ENCODE results near the gene TAMALIN. TPM values are rescaled to one million over a fixed set of nuclear protein-coding genes. Genes with fewer than 3 reads are reported as not detected.

The TAMALIN gene
- total RNA-seq, 1 experiment from 2014 or later: 1.2 TPM

DNA sequence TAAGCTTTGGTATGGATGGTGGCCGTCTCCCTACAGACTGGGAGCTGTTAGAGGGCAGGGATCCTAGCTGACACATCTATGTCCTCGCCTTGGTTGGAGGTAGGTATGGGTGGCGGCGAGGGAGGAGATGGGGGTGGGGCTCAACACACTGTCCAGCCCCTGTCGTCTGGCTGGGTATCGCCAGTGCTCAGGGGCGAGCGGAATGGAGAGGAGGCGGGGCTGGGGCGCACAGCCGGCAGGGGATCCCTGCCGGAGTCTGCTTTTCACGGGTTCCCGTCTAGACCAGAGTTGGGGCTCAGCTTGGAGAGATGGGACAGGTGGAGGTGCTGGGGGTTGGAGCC is 16.1 kb downstream of the TAMALIN start:
- Histone ChIP-seq H3T11ph (ENCODE audit: low read length) (no peak overlapping the region), H3K56ac (ENCODE audit: insufficient read length, low read depth, low read length) (no peak overlapping the region), H3K9me3 (ENCODE audit: control insufficient read depth, low read depth, low read length) (no peaks in the 10 kb centered on the region), H3K4me2 (ENCODE audit: insufficient read depth, insufficient read length, low read length) (peak overlapping the region; percentile 66), H3K27ac (ENCODE audit: insufficient read length, low read depth, low read length) (no peak overlapping the region), H4K91ac (ENCODE audit: insufficient read length, low read depth, low read length) (no peak overlapping the region), H3K18ac (ENCODE audit: insufficient read length, low read depth, low read length) (no peak overlapping the region), H3K4ac (ENCODE audit: low read depth, low read length) (no peak overlapping the region), H2BK5ac (ENCODE audit: insufficient read length, low read length) (no peak overlapping the region), H4K8ac (replicated peaks; ENCODE audit: insufficient read length, low read depth, low read length) (no peak overlapping the region), H4K5ac (ENCODE audit: insufficient read length, low read depth, low read length) (no peak overlapping the region), H4K20me1 (ENCODE audit: control insufficient read depth, insufficient read depth, insufficient read length) (no peaks in the 10 kb centered on the region), H3K79me1 (ENCODE audit: insufficient read depth, low read depth, low read length, poor library complexity, severe bottlenecking) (no peaks in the 10 kb centered on the region), H2AK5ac (ENCODE audit: insufficient read length, low read length) (no peak overlapping the region), H2BK120ac (ENCODE audit: low read depth, low read length, poor library complexity, severe bottlenecking) (no peak overlapping the region), H3K27me3 (ENCODE audit: insufficient read depth, low read length) (peaks cover 5% of the 10 kb centered on the region; the same call in 1 of the 2 replicates), H2AFZ (ENCODE audit: low read length) (no peak overlapping the region), H2BK12ac (ENCODE audit: insufficient read length, low read depth, low read length) (no peak overlapping the region), H3K23ac (ENCODE audit: insufficient read length, low read depth, low read length) (no peak overlapping the region), H3K23me2 (ENCODE audit: insufficient read length, low read depth, low read length, poor library complexity, severe bottlenecking) (peaks cover 16% of the 10 kb centered on the region), H2BK20ac (ENCODE audit: low read depth, low read length, poor library complexity, severe bottlenecking) (no peak overlapping the region), H3K14ac (ENCODE audit: insufficient read depth, low read length) (no peak overlapping the region; the same call in 1 of the 2 replicates), H3K9ac (ENCODE audit: extremely low read depth, insufficient read length, low read length) (no peak overlapping the region), H3K4me1 (ENCODE audit: insufficient read depth, low read length) (peaks cover 5% of the 10 kb centered on the region), H3K79me2 (ENCODE audit: insufficient read depth, low read length) (no peaks in the 10 kb centered on the region), H2BK15ac (ENCODE audit: low read depth, low read length) (no peak overlapping the region)
- TF ChIP-seq, protein P1, sequence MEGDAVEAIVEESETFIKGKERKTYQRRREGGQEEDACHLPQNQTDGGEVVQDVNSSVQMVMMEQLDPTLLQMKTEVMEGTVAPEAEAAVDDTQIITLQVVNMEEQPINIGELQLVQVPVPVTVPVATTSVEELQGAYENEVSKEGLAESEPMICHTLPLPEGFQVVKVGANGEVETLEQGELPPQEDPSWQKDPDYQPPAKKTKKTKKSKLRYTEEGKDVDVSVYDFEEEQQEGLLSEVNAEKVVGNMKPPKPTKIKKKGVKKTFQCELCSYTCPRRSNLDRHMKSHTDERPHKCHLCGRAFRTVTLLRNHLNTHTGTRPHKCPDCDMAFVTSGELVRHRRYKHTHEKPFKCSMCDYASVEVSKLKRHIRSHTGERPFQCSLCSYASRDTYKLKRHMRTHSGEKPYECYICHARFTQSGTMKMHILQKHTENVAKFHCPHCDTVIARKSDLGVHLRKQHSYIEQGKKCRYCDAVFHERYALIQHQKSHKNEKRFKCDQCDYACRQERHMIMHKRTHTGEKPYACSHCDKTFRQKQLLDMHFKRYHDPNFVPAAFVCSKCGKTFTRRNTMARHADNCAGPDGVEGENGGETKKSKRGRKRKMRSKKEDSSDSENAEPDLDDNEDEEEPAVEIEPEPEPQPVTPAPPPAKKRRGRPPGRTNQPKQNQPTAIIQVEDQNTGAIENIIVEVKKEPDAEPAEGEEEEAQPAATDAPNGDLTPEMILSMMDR (conservative IDR thresholded peaks at IDR 0.05): no peak
- no peaks in the 10 kb centered on the region; a peak in 1 of 7 replicates for H3K36me3 Mint-ChIP-seq (ENCODE audit: insufficient read depth in 1 of 3, low read depth in 3 of 3)
- H3K9me3 Mint-ChIP-seq: no peaks in the 10 kb centered on the region; a peak in 1 of 5 replicates
- WGBS (ENCODE audit: extremely low coverage, insufficient read length, low lambda C conversion rate): no CpG with 5 or more reads among the region's 14 CpGs
- H3K4me1 Mint-ChIP-seq: peaks cover 23 to 39% of the 10 kb centered on the region in 2 experiments
- H3K27ac Mint-ChIP-seq: no peak overlapping the region
- peak; percentile 83 for DNase-seq
- H3K27me3 Mint-ChIP-seq (ENCODE audit: low read depth): peaks cover 72% of the 10 kb centered on the region
- H3K4me3 Mint-ChIP-seq: peak overlapping the region; percentile 62 to 81
